SKM-1 (cell line): Measurements from ENCODE around the gene DNAJB1.
"Not testable (repeated sequence)": the region's sequence is repeated elsewhere in the genome, so short reads cannot be mapped to it uniquely, and the experiment has no call there.

Experiments
- DNase-seq: peaks from one replicate; lab custom pipeline; 2025; ENCODE audit not compliant: unreplicated experiment; lab: John Stamatoyannopoulos, UW

DNAJB1 gene

DNA sequence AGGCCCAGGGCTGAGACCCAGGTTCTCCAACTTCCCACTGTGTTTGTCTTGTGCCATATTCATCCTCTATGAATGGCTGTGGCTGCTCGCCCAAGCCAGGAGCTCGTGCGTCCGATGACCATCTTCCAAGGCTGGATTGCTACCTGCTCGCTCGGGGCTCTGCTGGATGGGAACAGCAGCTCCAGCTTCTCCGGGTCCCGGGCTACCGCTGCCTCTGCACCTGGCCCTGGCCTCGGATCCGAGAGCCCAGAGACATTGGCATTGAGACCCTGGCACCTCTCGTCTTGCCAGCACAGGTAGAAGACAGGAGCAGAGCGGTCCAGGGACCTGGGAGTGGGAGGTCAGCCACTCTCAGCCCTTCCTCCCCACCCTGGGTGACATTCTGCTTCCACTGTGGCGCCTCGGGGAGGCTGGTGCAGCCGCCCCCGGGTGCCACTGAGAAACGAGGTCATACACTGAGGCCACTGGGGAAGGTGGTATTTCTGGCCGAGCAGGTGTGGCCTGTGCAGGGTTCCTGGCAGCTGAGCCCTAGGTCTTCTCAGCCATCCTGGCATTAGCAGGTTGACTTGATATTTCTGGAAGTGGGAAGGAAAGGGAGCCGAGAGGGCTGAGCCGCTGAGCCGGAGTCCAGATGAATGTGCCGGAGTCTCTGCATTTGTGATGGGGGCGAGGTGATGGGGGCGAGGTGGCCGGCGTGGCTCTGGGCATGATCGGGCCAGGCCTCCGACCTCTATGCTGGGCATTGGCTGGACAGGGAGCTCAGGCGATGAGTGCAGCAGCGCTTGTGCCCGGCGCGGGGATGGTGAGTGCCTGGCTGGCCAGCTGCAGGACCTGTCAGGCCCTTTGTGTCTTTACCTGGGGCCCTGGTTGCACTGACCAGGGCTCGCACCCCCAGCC lies 35.1 kb upstream of the DNAJB1 start:
- no peak for DNase-seq

DNA sequence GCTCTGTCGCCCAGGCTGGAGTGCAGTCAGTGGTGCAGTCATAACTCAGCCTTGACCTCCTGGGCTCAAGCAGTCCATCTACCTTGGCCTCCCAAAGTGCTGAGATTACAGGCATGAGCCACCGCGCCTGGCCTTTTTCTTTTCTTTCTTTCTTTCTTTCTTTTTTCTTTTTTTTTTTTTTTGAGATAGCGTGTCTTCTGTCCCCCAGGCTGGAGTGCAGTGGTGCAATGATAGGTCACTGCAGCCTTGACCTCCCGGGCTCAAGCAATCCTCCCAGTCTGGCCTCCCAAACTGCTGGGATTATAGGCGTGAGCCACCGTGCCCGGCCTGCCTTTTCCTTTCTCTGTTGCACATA lies 33.8 kb upstream of the DNAJB1 start:
- not testable (repeated sequence) for DNase-seq

DNA sequence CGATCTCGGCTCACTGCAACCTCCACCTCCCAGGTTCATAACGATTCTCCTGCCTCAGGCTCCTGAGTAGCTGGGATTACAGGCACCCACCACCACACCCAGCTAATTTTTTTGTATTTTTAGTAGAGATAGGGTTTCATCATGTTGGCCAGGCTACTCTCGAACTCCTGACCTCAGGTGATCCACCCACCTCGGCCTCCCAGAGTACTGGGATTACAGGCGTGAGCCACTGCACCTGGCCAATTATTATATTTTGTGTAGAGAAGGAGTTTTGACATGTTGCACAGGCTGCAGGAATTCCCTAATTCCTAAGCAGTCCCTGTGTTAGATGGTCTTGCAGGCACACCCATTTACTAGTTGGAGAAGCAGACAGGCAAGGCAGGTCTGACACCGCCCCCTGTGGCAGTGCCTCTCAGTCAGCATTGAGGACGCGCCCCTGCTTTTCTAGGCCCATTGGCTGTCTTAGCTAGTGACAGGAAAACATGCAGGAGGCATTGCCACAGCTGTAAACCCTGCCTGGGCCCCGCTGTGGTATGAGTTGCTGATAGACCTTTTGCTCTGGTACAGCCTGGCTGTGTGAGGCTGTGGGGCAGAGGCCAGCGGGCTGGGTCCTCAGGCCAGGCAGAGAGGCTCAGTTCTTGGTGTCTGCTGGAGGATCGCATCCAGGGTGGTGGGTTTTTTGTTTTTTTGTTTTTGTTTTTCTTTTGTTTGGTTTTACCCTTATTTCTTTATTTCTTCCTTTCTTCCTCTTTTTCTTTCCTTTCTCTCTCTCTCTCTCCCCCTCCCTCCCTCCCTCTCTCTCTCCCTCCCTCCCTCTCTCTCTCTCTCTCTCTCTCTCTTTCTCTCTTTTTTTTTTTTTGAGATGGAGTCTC lies 33.2 kb upstream of the DNAJB1 start:
- DNase-seq, result peak; percentile 90

DNA sequence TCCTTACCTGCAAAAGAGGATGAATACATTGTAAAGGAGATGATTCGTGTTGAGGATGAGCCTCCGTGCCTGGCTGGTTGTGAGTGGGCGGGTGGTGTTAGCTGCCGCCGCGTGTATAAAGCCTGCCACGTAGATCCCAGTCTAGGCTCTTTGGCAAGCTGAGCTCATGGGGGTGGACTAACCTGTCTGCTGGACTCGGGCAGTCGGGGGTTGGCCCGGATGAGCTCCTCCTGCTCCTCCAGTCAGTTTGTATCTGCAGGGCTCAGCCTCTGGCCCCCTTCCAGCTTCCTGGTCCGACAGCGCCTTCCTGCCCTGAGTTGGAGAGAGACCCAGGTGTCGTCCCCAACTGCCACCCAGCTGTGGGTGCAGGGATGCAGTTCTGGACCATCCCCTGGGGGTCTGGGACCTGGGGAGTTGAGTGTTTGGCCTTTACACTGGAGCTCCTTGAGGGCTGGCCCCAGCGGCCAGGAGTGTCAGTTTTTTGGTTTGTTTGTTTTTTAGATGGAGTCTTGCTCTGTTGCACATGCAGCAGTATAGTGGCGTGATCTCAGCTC lies 32.1 kb upstream of the DNAJB1 start:
- no peak for DNase-seq

DNA sequence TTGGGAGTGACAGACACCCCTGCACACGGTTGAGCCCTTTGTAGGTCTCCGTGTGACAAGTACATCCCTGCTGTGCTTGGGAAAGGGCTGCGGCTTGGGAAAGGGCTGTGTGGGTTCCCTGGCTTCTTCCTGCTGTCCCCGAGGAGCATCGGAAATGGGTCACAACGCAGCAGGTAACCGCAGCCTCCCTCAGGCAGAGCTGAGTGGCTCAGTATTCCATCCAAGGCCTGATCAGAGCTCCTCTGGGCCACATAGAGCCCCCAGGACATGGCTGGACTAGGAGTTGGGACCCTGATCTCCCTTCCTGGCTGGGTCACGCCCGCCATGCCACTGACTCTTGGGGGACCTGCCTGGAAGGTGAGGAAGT lies 27.5 kb upstream of the DNAJB1 start:
- no peak for DNase-seq

DNA sequence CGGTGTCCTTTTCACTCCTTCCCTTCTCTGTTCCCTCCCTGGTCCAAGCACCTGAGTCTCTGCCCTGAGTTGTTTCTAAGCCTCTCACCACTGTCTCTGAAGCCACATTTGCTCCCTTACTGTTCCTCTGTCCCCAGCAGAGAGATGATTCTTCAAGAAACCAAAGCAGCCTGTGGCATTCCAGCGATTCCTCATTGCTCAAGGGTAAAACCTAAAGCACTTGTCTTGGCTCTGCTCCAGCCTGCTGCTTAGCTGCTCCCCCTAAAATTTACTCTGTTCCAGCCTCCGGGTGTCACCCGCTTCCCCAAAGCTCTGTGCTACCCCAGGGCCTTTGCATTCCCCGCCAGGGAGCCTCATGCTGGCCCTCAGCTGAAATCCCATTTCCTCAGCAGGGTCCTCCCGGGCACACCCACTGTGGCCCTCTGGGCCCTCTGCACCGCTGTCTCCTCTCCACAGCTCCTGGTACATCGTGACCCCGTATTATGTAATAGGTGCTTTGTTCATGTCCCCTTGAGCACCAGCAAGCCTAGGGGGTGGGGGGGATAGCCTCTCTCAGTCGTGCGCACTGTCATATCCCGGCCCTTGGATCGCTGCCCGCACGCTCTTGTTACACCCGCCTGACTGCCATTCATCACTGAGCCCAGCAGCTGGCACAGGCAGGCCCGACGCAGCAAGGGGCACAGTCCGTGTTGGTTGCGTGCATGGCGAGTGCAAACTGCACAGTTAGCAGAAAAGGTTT lies 26.9 kb upstream of the DNAJB1 start:
- no peak for DNase-seq

DNA sequence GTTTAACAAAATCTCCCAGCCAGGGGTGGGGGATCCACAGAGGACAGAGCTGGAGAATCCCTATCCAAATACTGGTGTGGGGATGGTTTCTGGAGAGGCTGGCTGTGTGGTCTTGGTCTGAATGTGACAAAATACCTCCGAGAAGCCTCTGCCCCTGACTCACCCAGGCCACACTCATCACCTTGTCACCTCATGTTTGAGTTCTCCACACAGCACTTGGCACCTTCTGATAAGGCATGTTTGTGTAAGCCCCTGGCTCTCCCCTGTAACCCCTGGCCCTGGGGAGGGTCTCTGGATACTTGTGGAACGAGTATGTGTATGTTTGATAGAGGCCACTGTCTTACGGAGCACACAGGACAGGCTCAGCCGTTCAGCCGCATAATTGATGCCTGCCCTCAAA lies 25.9 kb upstream of the DNAJB1 start:
- no peak for DNase-seq

DNA sequence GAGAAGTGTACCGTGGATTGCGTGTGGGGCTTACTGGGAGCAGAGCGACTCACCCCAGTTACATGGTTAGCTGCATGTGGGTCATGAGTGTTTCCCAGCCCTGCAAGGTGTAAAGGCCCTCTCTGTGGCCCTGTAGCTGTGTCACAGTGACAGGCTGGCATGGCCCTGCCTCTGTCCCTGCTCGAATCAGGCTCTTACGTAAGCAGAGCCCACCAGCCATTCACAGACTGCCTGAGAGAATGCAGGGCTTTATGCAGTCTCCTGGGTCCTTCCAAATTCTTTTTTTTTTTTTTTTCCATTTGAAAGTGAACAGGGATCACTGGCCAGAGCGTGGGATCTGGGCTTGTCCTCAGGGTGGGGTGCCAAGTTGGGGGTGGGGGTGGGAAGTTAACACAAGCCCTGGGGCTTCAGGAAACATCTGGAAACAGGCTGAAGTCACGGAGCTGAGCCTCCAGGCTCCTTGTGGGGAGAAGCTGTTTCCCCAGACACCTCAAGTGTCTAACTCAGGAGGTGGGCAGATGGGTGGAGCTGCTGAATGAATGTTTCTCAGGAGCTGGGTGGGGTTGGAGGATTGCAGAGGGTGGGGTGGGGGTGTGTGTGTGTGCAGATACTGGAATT lies 24.6 kb upstream of the DNAJB1 start:
- DNase-seq, result no peak

DNA sequence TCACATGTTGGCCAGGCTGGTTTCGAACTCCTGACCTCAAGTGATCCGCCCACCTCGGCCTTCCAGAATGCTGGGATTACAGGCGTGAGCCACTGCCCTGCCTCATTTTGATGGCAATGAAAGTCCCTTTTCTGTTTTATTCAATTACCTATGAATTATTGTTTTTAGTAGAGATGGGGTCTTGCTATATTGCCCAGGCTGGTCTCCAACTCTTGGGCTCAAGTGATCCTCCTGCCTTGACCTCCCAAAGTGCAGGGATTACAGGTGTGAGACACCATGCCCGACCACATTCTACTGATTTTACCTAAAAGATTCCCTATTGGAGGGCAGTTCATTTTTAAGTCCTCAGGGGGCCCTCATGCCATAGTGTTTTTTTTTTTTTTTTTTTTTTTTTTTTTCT lies 23.8 kb upstream of the DNAJB1 start:
- DNase-seq, result not testable (repeated sequence)

DNA sequence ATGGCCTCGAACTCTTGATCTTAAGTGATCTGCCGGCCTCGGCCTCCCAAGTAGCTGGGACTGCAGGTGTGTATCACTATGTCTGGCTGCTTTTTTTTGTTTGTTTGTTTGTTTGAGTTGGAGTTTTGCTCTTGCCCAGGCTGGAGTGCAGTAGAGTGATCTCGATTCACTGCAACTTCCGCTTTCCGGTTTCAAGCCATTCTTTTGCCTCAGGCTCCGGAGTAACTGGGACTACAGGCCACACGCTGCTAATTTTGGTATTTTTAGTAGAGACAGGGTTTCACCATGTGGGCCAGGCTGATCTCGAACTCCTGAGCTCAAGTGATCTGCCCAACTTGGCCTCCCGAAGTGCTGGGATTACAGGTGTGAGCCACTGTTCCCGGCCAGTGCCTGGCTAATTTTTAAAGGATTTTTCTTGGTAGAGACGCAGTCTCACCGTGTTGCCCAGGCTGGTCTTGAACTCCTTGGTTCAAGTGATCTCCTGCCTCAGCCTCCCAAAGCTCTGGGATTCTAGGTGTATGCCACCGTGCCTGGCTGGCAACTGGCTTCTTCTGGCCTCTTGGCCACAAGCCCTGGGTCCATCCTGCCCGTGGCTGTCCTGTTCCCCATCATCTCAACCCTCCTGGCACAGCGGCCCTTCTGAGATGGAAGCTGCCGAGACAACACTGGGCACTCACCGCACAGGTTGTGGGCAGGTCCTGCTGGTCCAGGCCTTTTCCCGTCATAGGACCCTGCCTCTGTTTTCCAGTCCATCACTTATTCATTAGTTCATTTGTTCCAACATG lies 22.7 kb upstream of the DNAJB1 start:
- DNase-seq, result no peak

DNA sequence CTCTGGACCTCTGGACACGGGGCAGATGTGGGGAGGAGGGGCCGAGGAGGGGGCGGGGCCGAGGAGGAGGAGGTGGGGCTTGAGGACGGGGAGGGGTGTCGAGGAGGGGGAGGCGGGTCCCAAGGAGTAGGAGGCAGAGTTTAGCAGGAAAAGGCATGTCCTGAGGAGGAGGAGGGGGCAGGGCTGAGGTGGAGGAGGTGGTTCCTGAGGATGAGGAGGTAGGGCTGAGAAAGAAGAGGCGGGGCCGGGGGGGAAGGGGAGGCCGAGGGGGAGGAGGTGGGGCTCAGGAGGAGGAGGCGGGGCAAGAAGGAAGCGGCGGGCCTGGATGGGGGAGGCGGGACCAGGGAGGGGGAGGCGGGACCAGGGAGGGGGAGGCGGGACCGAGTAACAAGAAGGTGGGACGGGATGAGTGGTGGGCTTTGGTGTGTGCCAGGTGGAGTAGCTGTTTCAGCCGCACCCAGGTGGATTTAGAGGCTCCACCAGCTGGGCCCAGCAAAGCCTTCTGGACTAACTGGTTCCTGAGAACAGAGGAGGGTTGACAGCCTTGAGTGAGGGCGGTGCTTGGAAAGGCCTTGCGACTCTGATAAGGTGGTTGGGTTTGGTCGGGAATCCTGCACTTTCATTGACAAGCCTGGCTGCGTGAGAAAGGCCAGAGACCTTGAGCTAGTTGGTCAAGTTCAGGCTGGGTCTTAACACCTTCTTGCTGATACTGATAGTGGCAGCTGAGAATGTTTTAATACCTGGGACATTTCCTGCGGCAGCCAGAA lies 18.9 kb upstream of the DNAJB1 start:
- no peak for DNase-seq

DNA sequence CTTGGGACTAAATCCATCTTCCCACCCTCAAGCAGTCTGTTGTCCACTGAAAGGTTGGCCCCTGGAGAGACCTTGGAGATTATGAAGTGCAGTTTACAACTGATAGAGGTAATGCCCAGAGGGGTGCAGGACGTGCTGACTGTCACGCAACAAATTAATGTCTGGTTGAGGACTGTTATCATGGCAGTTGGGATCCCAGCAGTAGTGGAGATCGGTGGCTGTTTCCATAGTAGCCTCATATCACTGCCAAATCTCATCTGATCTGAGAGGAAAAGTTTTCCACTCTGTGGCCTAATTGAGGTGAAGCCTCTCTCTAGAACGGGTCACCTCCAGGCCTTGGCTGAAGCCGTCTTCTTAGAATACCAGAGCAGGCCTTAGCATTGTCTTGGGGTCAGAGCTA lies 15.3 kb upstream of the DNAJB1 start:
- no peak for DNase-seq

DNA sequence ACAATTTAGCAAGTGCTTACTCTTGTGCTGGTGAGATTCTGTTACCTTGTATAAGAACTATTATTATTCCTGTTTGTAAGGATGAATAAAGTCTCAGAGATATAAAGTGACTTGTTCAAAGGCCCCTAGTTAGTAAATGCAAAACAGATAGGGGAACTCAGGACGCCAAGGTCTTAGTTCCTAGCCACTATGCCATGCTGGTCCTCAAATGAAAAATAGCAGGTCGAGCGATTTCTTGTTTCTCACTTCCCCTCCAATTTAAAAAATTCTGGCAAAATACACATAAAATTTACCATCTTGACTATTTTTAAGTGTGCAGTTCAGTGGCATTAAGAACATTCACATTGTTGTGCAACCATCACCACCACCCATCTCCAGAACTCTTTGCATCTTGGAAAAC lies 12.3 kb upstream of the DNAJB1 start:
- no peak for DNase-seq

DNA sequence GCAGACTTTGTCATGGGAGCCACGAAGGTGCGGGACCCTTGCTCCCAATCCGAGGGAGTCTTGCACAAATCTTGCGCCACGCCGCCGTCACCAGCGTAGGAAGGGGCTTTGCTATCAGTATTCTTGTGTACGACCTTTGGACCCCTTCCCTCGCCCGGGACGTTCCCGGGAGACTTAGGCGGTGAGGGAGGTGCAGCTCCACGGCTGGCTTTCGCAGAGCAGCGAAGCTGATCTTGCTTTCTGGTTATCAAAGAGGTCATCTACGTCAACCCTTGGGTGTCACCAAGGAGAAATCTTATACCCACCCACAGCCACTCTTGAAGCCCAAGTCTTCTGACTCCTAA lies 11.8 kb upstream of the DNAJB1 start:
- DNase-seq, result no peak

DNA sequence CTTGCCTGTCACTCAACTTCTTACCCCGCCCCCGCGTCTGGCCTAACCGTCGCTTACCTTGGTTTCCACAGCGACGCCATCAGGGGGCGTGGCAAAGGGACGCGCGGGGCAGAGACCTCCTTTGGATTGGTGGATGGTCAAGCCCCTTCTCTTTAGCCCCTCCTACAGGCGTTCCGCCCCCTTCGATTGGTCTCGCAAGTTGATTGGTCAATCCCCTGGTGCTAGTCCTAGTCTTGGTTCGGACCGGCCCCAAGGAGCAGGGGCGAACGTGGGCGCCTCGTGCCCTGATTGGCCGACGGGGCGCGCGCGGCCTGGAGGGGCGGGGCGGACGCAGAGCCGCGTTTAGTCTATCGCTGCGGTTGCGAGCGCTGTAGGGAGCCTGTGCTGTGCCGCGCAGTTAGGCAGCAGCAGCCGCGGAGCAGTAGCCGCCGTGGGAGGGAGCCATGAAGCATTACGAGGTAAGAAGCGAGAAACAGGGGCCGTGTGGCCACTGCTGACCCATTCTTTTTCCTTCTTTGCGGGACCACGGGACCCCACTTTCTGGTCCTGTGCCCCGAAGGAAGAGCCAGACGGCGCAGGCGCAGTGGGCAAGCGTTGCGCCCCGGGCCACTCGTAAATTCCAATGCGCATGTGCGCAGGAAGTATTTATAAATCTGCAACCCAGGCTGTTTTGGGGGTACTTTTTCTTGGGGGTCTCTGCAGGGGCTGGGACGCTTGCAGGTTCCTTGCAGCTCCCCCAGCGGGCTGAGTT lies 11.2 kb upstream of the DNAJB1 start, which contains the start of gene TECR:
TECR (plus strand) TSS at position 341 of the 751 bp plus-strand sequence; CDS start at position 444, 103 bp downstream.
- peak; percentile 98 for DNase-seq

DNA sequence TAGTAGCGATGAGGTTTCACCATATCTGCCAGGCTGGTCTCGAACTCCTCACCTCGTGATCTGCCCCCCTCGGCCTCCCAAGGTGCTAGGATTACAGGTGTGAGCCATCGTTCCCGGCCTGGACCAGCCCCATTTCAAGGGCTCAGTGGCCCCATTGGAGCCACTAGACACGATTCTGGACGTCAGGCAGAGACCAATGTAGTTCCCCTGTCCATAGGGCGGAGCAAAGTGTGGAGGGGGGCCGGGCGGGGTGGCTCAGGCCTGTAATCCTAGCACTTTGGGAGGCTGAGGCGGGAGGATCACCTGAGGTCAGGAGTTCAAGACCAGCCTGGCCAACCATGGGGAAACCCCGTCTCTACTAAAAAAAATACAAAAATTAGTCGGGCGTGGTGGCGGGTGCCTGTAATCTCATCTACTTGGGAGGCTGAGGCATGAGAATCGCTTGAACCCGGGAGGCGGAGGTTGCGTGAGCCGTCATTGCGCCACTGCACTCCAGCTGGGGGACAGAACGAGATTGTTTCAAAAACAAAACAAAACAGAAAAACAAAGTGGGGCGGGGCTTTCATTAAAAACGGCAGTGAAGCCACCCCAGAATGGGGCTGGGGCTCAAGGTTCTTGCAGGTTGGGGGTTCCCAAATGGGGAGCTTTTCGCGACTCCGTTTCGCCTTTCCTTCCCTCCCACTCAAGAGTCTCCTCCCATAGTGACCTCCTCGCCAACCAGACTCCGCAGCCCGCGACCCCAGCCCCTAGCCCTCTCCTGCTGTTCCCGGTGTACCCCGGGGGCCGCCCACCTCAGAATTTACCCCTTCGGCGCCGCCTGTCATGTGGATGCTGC lies 10.4 kb upstream of the DNAJB1 start:
- DNase-seq, result no peak

DNA sequence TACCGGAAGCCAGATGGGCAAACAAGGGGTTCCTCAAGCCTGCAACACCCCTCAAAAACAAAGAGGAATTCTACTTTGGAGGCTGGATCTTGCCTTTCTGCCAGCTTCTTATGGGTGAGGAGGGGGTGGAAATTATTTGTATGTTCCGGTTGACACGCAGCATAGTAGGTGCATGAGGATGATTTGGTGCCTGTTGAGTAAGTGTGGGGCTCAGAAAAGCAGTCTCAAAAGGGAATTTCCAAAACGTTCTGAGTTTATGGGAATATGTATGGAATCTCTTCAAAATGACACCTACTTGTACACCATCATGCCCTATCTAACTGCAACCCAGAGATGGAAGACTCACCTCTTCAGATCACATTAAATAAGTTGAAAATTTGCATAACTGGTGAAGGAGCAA lies 8.2 kb upstream of the DNAJB1 start:
- DNase-seq, result no peak

DNA sequence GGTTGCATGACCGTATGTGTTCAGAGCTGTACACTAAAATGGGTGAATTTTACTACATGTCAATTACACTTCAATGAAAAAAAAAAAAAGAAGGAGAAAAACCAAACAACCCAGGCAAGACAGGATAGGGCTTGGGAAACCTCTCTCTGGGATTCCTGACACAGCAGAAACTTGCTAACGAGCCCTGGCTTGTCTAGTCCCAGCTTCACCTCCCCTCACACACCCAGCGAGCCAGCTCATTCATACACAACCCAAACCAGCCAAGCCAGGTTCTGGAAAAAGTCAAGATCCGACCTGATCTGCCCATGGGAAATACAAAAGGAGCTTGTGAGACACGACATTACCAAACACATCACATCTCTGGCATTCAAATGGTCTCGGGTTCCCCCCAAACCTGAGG lies 7.5 kb upstream of the DNAJB1 start:
- DNase-seq, result no peak
